Embryonic facial prominence (tissue), 1 donor: ENCODE data around the gene CRYBA2.

Experiments
- DNase-seq: peaks from one replicate; pipeline ENCODE4 v3.0.0-alpha.2; 2016; ENCODE audit errors: extremely low spot score

CRYBA2 gene

GRCh38 chr2:218956039-218956438 lies 37.2 kb downstream of the CRYBA2 start:
- DNase-seq, result no peak

GRCh38 chr2:218954541-218955300 lies 38.5 kb downstream of the CRYBA2 start:
- DNase-seq, result no peak

GRCh38 chr2:218953366-218953954 lies 39.8 kb downstream of the CRYBA2 start:
- no peak for DNase-seq

- DNase-seq, result no peak
Observed at GRCh38 chr2:218952160-218952559, 41.1 kb downstream of the CRYBA2 start.

GRCh38 chr2:218946621-218947020 lies 46.6 kb downstream of the CRYBA2 start:
- no peak for DNase-seq

- no peak for DNase-seq
Observed at GRCh38 chr2:218944759-218945404, 48.3 kb downstream of the CRYBA2 start.
